Left ventricle myocardium inferior (tissue), 1 donor: Measurements from ENCODE around the gene TAF11L8. TPM values are rescaled to one million over a fixed set of nuclear protein-coding genes. Genes with fewer than 3 reads are reported as not detected.
"Not testable (repeated sequence)": the region's sequence is repeated elsewhere in the genome, so short reads cannot be mapped to it uniquely, and the experiment has no call there.

ENCODE experiments used
- DNase-seq: peaks from one replicate; pipeline ENCODE4 v3.0.0-alpha.2; 2020
- H3K27ac ChIP-seq: fragments of 200-600 bp; replicated peaks from 2 replicates; pipeline ENCODE4 v1.8.0; 2021
- H3K27me3 ChIP-seq: fragments of 200-600 bp; 2 replicates; pipeline ENCODE4 v1.8.0; 2021; ENCODE audit warnings: low read depth
- H3K36me3 ChIP-seq: fragments of 200-600 bp; 2 replicates; pipeline ENCODE4 v1.8.0; 2021
- H3K4me1 ChIP-seq: fragments of 200-600 bp; 2 replicates; pipeline ENCODE4 v1.8.0; 2021
- H3K4me3 ChIP-seq: fragments of 200-600 bp; 2 replicates; pipeline ENCODE4 v1.8.0; 2021; ENCODE audit warnings: mild to moderate bottlenecking, moderate library complexity
- H3K9me3 ChIP-seq: fragments of 200-600 bp; replicated peaks from 2 replicates; pipeline ENCODE4 v1.8.0; 2021
- intact Hi-C: fragments of 100-400 bp; cut with micrococcal nuclease; formaldehyde crosslinking; loops from one replicate; pipeline ENCODE4 v1.11.0; 2022
- long read RNA-seq: library from polyadenylated mRNA; unstranded; transcript quantifications from one replicate; pipeline ENCODE4 v2.0.0, GENCODE V29; 2021
- total RNA-seq: library from RNA; stranded (reverse); fragmentation: NEBNext Ultra II Directional; extraction: Animal tissue kit (Norgen Biotek cat#: 25700); gene quantifications from one replicate; pipeline ENCODE4 v1.2.1, GENCODE V29; 2021
- TF ChIP-seq, protein P1 (sequence below): fragments of 200-600 bp; IDR thresholded peaks from 2 replicates; pipeline ENCODE4 v1.8.0; 2021; ENCODE audit warnings: antibody characterized with exemption, mild to moderate bottlenecking, borderline replicate concordance
- donor health status: DM: no; HTN: yes; CAD: no; lungs with severe emphysema.

The TAF11L8 gene
- total RNA-seq, result not detected
- long read RNA-seq, result 0 reads

DNA sequence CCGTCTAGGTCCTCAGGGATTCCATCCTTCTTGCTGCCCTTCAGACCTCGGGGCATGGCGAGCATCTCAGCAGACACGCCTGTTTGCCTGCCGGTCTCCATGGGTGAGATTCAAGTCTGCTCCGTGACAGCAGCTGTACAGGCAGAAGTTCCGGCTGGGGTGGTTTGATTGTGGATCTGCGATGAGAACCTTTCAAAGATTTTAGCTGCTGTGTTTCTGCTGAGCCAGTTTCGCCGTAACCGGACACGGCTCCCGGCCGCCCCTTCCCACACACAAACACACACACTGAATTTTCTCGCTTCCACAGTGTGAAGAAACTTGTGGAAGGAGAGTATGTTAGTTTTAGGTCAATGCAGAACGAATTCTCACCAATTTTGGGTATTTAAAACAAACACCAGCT, at the start of gene TAF11L8:
TAF11L8 (minus strand) TSS at position 101 of the 400 bp plus-strand sequence.
- H3K4me3 ChIP-seq, intact Hi-C loops, DNase-seq, H3K27ac ChIP-seq, H3K4me1 ChIP-seq, H3K9me3 ChIP-seq, H3K36me3 ChIP-seq, H3K27me3 ChIP-seq: not testable (repeated sequence)

DNA sequence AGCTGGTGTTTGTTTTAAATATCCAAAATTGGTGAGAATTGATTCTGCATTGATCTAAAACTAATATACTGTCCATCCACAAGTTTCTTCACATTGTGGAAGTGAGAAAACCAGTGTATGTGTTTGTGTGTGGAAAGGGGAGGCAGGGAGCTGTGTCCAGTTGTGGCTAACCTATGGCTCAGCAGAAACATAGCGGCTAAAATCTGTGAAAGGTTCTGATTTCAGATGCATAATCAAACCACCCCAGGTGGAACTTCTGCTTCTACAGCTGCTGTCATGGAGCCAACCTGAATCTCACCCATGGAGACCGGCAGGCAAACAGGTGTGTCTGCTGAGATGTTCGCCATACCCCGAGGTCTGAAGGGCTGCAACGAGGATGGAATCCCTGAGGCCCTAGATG, 43.4 kb upstream of the TAF11L8 start, which contains the start of gene TAF11L14:
TAF11L14 (plus strand) TSS at position 301 of the 400 bp plus-strand sequence.
- no peak within 1 kb of the TSS for H3K4me3 ChIP-seq
- H3K9me3 ChIP-seq, result no peaks in the 10 kb centered on the region
- intact Hi-C loops, result no loop called here
- TF ChIP-seq, protein P1, sequence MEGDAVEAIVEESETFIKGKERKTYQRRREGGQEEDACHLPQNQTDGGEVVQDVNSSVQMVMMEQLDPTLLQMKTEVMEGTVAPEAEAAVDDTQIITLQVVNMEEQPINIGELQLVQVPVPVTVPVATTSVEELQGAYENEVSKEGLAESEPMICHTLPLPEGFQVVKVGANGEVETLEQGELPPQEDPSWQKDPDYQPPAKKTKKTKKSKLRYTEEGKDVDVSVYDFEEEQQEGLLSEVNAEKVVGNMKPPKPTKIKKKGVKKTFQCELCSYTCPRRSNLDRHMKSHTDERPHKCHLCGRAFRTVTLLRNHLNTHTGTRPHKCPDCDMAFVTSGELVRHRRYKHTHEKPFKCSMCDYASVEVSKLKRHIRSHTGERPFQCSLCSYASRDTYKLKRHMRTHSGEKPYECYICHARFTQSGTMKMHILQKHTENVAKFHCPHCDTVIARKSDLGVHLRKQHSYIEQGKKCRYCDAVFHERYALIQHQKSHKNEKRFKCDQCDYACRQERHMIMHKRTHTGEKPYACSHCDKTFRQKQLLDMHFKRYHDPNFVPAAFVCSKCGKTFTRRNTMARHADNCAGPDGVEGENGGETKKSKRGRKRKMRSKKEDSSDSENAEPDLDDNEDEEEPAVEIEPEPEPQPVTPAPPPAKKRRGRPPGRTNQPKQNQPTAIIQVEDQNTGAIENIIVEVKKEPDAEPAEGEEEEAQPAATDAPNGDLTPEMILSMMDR, result no peak
- no peaks in the 10 kb centered on the region for H3K36me3 ChIP-seq
- no peaks in the 10 kb centered on the region for H3K4me1 ChIP-seq
- no peak within 1 kb of the TSS for H3K27ac ChIP-seq
- no peaks in the 10 kb centered on the region for H3K27me3 ChIP-seq
- no peak for DNase-seq

DNA sequence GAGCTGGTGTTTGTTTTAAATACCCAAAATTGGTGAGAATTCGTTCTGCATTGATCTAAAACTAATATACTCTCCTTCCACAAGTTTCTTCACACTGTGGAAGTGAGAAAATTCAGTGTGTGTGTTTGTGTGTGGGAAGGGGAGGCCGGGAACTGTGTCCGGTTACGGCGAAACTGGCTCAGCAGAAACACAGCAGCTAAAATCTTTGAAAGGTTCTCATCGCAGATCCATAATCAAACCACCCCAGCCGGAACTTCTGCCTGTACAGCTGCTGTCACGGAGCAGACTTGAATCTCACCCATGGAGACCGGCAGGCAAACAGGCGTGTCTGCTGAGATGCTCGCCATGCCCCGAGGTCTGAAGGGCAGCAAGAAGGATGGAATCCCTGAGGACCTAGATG, 41.0 kb upstream of the TAF11L8 start, which contains the start of gene TAF11L13:
TAF11L13 (plus strand) TSS at position 301 of the 400 bp plus-strand sequence.
- H3K4me1 ChIP-seq, intact Hi-C loops, DNase-seq: not testable (repeated sequence)

DNA sequence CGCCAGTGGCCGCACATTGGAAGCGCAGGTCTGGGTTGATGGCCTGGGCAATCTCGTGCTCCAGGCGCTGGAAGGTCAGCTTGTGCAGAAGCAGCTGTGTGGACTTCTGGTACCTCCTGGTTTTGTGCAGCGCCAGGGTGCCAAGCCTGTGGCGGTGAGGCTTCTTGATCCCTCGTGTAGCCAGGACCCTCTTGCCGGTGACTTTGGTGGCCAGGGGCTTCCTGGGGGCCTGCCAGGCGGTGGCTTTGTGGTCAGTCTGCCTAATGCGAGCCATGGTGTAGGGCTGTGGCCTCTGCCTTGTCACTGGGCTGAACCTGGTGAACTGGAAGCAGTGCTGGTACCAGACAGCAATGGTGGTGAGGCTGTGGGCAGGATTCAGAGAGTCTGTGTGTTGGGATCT, 34.9 kb upstream of the TAF11L8 start:
- H3K4me1 ChIP-seq, result no peaks in the 10 kb centered on the region
- TF ChIP-seq, protein P1, result no peak
- H3K36me3 ChIP-seq, result no peaks in the 10 kb centered on the region
- no peak for DNase-seq
- no peaks in the 10 kb centered on the region for H3K9me3 ChIP-seq
- H3K27me3 ChIP-seq, result no peaks in the 10 kb centered on the region
- no peak overlapping the region for H3K27ac ChIP-seq
- no peak overlapping the region for H3K4me3 ChIP-seq
- intact Hi-C loops, result no loop called here

More for the DNA sequence above, 41.0 kb upstream of the TAF11L8 start, which contains the start of gene TAF11L13:
- not testable (repeated sequence) for H3K36me3 ChIP-seq, H3K27ac ChIP-seq, H3K4me3 ChIP-seq, H3K27me3 ChIP-seq, H3K9me3 ChIP-seq

DNA sequence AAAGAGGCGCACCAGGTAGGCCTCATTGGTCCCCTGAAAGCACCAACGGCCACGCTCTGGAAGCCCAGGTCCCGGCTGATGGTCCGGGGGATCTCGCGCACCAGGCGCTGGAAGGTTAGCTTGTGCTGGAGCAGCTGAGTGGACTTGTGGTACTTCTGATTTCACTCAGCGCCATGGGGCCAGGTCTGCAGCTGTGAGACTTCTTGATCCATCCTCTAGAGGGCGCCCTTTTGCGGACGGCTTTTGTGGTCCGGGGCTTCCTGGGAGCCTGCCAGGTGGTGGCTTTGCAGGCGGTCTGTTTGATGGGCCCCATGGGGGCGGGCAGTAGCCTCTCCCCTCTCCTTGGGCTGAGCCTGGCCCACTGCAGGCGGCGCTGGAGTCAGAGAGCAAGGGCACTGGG, 29.9 kb upstream of the TAF11L8 start:
- Histone ChIP-seq H3K36me3 (no peaks in the 10 kb centered on the region), H3K4me1 (no peaks in the 10 kb centered on the region), H3K9me3 (no peaks in the 10 kb centered on the region), H3K27me3 (no peaks in the 10 kb centered on the region), H3K27ac (no peak overlapping the region), H3K4me3 (no peak overlapping the region)
- intact Hi-C loops, result no loop called here
- TF ChIP-seq, protein P1, result no peak
- no peak for DNase-seq

DNA sequence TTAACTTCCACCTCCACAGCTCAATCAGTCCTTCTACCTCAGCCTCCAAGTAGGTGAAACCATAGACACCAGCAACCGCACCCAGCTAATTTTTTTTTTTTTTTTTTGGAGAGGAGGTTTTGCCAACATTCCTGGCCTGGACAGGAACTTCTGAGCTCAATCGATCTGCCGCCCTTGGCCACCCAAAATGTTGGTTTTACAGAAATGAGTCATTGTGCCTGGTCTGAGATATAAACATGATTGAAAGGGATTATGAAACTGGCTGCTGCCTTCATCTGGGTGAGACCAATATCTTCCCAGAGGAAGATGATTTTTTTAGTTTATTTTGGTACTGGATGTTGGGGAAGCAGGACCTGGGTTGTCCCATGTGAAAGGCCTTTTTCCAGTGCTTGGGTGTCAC, 28.6 kb upstream of the TAF11L8 start:
- Histone ChIP-seq H3K4me1 (no peaks in the 10 kb centered on the region), H3K27ac (no peak overlapping the region), H3K9me3 (no peaks in the 10 kb centered on the region), H3K4me3 (no peak overlapping the region), H3K27me3 (no peaks in the 10 kb centered on the region), H3K36me3 (no peaks in the 10 kb centered on the region)
- TF ChIP-seq, protein P1, result no peak
- intact Hi-C loops, result no loop called here
- DNase-seq, result no peak
